ENCODE data around the gene ADAMTS12.

Gene ADAMTS12

DNA sequence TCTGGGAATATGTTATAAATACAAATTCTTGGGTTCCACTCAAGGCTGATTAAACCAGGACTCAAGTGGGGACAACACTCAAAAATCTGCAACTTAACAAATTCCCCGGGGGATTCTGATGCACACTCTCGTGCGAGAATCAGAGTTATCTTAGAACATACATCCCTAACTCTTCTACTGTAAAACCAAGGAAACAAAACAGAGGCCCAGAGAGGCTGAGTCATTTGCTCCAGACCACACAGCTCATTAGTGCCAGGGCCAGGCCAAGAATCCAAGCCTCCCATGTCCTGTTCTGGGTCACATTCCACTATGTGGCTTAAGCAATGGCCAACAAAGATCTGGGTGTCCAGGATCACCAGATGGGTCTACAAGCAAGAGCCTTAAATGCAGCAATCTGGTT, 166.0 kb downstream of the ADAMTS12 start:
- H3K9me3 ChIP-seq (ENCODE audit: severe bottlenecking), result no peaks in the 10 kb centered on the region
- TF ChIP-seq, protein P1, sequence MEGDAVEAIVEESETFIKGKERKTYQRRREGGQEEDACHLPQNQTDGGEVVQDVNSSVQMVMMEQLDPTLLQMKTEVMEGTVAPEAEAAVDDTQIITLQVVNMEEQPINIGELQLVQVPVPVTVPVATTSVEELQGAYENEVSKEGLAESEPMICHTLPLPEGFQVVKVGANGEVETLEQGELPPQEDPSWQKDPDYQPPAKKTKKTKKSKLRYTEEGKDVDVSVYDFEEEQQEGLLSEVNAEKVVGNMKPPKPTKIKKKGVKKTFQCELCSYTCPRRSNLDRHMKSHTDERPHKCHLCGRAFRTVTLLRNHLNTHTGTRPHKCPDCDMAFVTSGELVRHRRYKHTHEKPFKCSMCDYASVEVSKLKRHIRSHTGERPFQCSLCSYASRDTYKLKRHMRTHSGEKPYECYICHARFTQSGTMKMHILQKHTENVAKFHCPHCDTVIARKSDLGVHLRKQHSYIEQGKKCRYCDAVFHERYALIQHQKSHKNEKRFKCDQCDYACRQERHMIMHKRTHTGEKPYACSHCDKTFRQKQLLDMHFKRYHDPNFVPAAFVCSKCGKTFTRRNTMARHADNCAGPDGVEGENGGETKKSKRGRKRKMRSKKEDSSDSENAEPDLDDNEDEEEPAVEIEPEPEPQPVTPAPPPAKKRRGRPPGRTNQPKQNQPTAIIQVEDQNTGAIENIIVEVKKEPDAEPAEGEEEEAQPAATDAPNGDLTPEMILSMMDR (IDR thresholded peaks at IDR 0.05; ENCODE audit: poor library complexity, severe bottlenecking), result no peak
- no peak overlapping the region for H3K27ac ChIP-seq (ENCODE audit: poor library complexity, severe bottlenecking)
- H3K4me1 ChIP-seq (ENCODE audit: insufficient read depth, poor library complexity, severe bottlenecking), result no peaks in the 10 kb centered on the region
- no peaks in the 10 kb centered on the region for H3K27me3 ChIP-seq (ENCODE audit: insufficient read depth, poor library complexity, severe bottlenecking)
- no peak overlapping the region for H3K4me3 ChIP-seq (ENCODE audit: severe bottlenecking)
- DNase-seq (ENCODE audit: low spot score), result no peak
- no peaks in the 10 kb centered on the region for H3K36me3 ChIP-seq (ENCODE audit: low read depth)
- no peak for ATAC-seq (ENCODE audit: low read depth)

DNA sequence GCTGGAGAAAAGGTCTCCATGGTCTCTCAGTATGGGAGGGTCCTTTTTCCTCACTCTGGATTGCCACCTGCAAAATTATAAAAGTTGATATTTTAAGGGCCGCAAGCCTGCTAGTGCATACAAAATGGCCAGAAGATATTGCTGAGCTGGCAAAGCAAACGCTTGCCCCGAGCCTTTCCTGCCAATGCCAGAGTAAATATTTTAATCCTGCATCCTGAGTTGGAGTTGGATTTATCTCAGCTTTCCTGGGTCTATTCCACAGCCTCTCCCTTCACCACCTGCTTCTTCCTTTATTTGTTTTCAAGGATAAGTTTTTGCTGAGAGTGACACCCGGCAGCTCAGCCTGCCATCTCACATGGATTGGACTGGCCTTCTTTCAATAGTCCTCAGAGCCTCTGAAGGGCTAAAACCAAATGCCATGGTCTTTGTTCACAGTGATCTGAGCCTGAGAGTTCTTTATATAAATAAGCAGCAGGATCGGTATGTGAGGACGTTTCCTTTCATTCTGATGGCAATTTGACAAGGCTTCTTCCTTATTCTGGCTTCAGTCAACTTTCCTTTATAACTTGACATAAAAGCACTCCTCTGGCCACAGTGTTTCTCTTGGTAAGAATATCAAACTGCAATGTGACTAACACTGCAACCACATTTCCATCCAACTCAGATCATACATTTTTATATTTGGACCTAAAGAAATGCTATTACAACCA, 170.1 kb downstream of the ADAMTS12 start:
- no peak for ATAC-seq (ENCODE audit: low read depth)
- Histone ChIP-seq H3K9me3 (ENCODE audit: severe bottlenecking) (no peaks in the 10 kb centered on the region), H3K27me3 (ENCODE audit: insufficient read depth, poor library complexity, severe bottlenecking) (no peaks in the 10 kb centered on the region), H3K4me3 (ENCODE audit: severe bottlenecking) (no peak overlapping the region), H3K36me3 (ENCODE audit: low read depth) (no peaks in the 10 kb centered on the region), H3K4me1 (ENCODE audit: insufficient read depth, poor library complexity, severe bottlenecking) (no peaks in the 10 kb centered on the region), H3K27ac (ENCODE audit: poor library complexity, severe bottlenecking) (no peak overlapping the region)
- no peak for DNase-seq (ENCODE audit: low spot score)
- TF ChIP-seq, protein P1 (IDR thresholded peaks at IDR 0.05; ENCODE audit: poor library complexity, severe bottlenecking), result no peak

DNA sequence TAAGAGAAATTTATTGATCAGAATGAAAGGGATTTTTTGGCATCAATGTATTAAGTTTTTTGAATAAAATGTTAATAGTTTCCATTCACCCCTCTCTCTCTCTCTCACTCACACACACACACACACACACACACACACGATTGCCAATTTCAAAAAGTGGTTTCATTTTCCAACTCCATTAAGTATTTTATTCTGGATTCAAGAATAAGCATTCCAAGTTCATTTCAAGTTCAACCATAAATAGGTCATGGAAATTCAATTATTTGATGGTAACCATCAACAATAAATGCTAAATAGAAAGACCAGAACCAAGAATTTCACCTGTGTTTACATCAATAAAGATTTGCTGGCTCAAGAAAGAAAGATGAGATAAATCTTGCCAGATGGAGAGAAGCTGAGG, 171.6 kb downstream of the ADAMTS12 start:
- TF ChIP-seq, protein P1 (IDR thresholded peaks at IDR 0.05; ENCODE audit: poor library complexity, severe bottlenecking), result no peak
- H3K4me1 ChIP-seq (ENCODE audit: insufficient read depth, poor library complexity, severe bottlenecking), result no peaks in the 10 kb centered on the region
- ATAC-seq (ENCODE audit: low read depth) (no peak), DNase-seq (ENCODE audit: low spot score) (no peak)
- H3K4me3 ChIP-seq (ENCODE audit: severe bottlenecking), result no peak overlapping the region
- H3K27ac ChIP-seq (ENCODE audit: poor library complexity, severe bottlenecking), result no peak overlapping the region
- H3K27me3 ChIP-seq (ENCODE audit: insufficient read depth, poor library complexity, severe bottlenecking), result no peaks in the 10 kb centered on the region
- H3K36me3 ChIP-seq (ENCODE audit: low read depth), result no peaks in the 10 kb centered on the region
- no peaks in the 10 kb centered on the region for H3K9me3 ChIP-seq (ENCODE audit: severe bottlenecking)

DNA sequence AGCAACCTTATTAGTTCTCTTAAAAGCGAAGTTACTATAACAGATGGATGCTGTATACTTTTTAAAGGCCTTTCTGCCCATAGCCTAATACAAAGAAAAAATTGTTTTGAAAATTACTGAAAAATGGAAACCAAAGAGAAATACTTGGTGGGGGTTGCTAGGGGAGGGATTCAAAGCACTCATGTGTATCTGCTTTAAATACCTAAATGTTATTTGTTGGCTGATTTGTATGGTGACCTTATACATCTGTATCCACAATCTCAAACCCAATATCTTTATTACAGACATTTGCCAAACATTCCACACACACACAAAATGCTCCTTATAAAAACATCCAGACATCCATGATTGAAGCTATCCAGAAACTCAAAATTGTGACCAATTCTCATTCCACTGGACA, 172.0 kb downstream of the ADAMTS12 start:
- TF ChIP-seq, protein P1 (IDR thresholded peaks at IDR 0.05; ENCODE audit: poor library complexity, severe bottlenecking), result no peak
- Histone ChIP-seq H3K4me1 (ENCODE audit: insufficient read depth, poor library complexity, severe bottlenecking) (no peaks in the 10 kb centered on the region), H3K4me3 (ENCODE audit: severe bottlenecking) (no peak overlapping the region), H3K9me3 (ENCODE audit: severe bottlenecking) (no peaks in the 10 kb centered on the region), H3K27ac (ENCODE audit: poor library complexity, severe bottlenecking) (no peak overlapping the region), H3K27me3 (ENCODE audit: insufficient read depth, poor library complexity, severe bottlenecking) (no peaks in the 10 kb centered on the region), H3K36me3 (ENCODE audit: low read depth) (no peaks in the 10 kb centered on the region)
- ATAC-seq (ENCODE audit: low read depth), result no peak
- no peak for DNase-seq (ENCODE audit: low spot score)

DNA sequence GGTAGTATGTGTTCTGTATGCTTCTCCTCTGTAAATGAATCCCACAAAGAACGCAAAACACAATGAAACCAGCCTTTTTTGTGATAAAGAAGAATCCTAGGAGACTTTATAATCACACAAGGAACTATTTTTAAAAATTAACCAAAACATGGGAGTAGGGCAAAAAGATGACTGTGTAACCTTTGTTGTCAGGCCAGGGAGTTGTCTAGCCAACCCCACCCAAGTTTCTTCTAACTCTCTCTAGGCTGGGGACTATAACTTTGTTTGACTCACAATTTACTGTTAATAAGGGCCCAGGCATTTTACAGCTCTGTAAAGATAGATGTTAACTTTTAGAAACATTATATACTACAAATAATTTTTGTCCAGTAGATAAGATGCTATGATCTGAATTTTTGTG, 176.1 kb downstream of the ADAMTS12 start:
- no peaks in the 10 kb centered on the region for H3K36me3 ChIP-seq (ENCODE audit: low read depth)
- ATAC-seq (ENCODE audit: low read depth), result no peak
- TF ChIP-seq, protein P1 (IDR thresholded peaks at IDR 0.05; ENCODE audit: poor library complexity, severe bottlenecking), result no peak

More for the DNA sequence above, 176.1 kb downstream of the ADAMTS12 start:
- no peak overlapping the region for H3K4me3 ChIP-seq (ENCODE audit: severe bottlenecking)
- H3K9me3 ChIP-seq (ENCODE audit: severe bottlenecking), result no peaks in the 10 kb centered on the region
- no peak overlapping the region for H3K27ac ChIP-seq (ENCODE audit: poor library complexity, severe bottlenecking)
- no peaks in the 10 kb centered on the region for H3K27me3 ChIP-seq (ENCODE audit: insufficient read depth, poor library complexity, severe bottlenecking)
- no peaks in the 10 kb centered on the region for H3K4me1 ChIP-seq (ENCODE audit: insufficient read depth, poor library complexity, severe bottlenecking)
- DNase-seq (ENCODE audit: low spot score), result no peak

Data from RWPE2 (cell line).